D721Med (cell line): ENCODE results near the gene ZNF639.
"Not testable (repeated sequence)": the region's sequence is repeated elsewhere in the genome, so short reads cannot be mapped to it uniquely, and the experiment has no call there.

Experiments used
- DNase-seq: peaks from one replicate; pipeline ENCODE4 v3.0.0; 2011; ENCODE audit warnings: low spot score; ENCODE audit not compliant: insufficient read length
- FAIRE-seq: peaks from 2 replicates; lab custom pipeline; 2011; peaks lifted over from hg19 to GRCh38; lab: Jason Lieb, UNC
- TF ChIP-seq, protein P1 (sequence below): IDR thresholded peaks from 2 replicates; pipeline ENCODE4 v1.5.1; 2012; ENCODE audit warnings: mild to moderate bottlenecking, control low read depth; ENCODE audit not compliant: insufficient read depth; ENCODE audit errors: missing control alignments

ZNF639 gene

DNA sequence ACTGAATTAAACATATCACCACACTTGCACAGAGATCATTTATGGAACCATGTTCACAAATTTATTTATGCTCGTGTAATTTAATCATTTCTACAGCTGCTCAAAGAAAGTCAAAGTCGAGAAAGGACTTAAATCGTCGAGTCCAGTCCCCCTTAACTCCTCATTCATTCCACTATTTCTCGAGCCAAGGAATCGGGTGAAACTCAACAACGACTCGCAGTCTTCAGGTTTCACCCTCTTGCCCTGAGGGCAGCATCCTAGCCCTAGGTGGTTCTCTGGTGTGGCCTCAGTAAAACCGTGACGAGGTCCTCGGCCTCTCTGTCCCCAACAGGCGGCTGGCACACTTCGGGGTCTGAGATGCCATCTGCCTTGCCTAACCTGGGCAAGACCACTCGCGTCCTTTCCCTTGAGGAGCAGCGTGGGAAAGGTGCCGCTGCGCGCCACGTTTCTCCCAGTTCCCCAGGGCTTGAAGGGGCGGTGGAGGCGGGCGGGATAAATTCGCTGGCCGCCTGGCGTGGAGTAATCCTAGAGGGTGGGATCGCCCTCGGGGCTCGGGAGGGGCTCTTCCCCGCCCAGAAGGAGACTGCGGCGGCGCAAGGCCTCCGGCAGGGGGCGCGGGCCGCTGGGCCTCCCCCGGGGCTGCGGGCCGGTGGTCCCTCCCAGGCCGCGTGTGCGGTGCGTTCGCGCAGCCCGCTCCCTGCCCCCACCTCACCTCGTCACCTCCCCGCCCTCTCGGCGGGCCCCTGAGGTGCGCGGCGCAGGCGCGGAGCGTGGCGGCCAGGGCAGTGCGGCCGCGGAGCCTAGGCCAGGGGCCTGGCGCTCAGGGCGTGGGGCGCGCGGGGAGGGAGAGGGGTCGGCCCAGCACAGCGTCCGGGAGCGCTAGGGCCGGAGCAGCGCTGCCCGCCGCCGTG lies at the start of gene ZNF639:
Gene ZNF639, plus strand, starts transcription at position 746 of the 911 bp plus-strand sequence. CDS start 5,263 bp downstream, outside the sequence.
- no peak for FAIRE-seq
- DNase-seq = peak; percentile 58
- TF ChIP-seq, protein P1, sequence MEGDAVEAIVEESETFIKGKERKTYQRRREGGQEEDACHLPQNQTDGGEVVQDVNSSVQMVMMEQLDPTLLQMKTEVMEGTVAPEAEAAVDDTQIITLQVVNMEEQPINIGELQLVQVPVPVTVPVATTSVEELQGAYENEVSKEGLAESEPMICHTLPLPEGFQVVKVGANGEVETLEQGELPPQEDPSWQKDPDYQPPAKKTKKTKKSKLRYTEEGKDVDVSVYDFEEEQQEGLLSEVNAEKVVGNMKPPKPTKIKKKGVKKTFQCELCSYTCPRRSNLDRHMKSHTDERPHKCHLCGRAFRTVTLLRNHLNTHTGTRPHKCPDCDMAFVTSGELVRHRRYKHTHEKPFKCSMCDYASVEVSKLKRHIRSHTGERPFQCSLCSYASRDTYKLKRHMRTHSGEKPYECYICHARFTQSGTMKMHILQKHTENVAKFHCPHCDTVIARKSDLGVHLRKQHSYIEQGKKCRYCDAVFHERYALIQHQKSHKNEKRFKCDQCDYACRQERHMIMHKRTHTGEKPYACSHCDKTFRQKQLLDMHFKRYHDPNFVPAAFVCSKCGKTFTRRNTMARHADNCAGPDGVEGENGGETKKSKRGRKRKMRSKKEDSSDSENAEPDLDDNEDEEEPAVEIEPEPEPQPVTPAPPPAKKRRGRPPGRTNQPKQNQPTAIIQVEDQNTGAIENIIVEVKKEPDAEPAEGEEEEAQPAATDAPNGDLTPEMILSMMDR = peak; percentile 60

GRCh38 chr3:179274434-179274833 lies 48.4 kb upstream of the ZNF639 start:
- FAIRE-seq, DNase-seq: not testable (repeated sequence)

- TF ChIP-seq, protein P1 = no peak
- FAIRE-seq = no peak
- no peak for DNase-seq
Measured at GRCh38 chr3:179276001-179276400, 46.8 kb upstream of the ZNF639 start.

- FAIRE-seq (no peak), DNase-seq (no peak)
- TF ChIP-seq, protein P1 = no peak
Measured at GRCh38 chr3:179276743-179277142, 46.1 kb upstream of the ZNF639 start.

DNA sequence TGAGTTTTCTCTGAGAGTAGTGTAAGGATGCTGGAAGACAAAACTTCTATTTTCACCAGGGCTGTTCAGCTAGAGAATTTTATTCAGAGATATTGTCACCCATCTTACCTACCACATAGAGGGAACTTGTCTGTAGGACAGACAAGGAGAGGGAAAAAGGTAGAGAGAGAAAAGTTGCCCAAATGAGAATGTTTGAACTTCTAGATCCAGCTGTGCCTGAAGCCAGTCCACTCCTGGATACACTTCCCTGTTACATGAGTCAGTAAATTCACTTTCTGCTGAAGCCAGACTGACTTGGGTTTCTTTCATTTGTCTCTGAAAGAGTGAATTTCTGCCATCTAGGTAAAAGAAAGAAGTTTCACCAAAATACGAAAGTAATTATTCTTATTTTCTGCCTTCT lies 44.7 kb upstream of the ZNF639 start:
- TF ChIP-seq, protein P1 = no peak
- FAIRE-seq (no peak), DNase-seq (no peak)

GRCh38 chr3:179278932-179279693 lies 43.7 kb upstream of the ZNF639 start:
- FAIRE-seq (no peak), DNase-seq (no peak)
- TF ChIP-seq, protein P1 = no peak

DNA sequence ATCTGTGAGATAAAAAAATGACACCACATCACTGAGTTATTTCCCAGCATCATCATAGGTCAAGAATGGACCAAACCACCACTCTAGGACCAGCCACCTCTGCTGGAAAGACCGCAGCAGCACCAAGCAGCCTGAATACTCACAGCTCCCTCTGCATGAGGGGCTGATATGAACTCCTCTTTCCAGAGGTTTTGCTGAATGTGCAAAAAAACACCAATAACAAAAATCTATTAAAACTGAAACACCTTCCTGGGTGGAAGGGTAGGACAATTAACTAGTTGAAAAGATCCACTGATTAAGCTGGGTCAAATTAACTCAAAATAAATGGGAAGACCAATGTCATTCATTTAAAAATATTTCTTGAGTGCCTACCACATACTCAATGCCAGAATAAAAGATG lies 43.0 kb upstream of the ZNF639 start:
- FAIRE-seq = no peak
- TF ChIP-seq, protein P1 = no peak

More for the DNA sequence above, 43.0 kb upstream of the ZNF639 start:
- DNase-seq = no peak
